Activated CD8-positive, alpha-beta memory T cell treated with anti-CD3 and anti-CD28 coated beads for 24 hours (primary cell): Measurements from ENCODE around the gene C20orf141.

Source experiments
- DNase-seq: peaks from one replicate; pipeline ENCODE4 v3.0.0-alpha.2; 2020

C20orf141 gene

GRCh38 chr20:2814587-2815051, at the start of gene C20orf141:
C20orf141 (plus strand) TSS chr20:2814987; CDS start chr20:2815185, 198 bp downstream.
- DNase-seq: no peak

GRCh38 chr20:2767768-2768631, 46.8 kb upstream of the C20orf141 start:
- DNase-seq: no peak

GRCh38 chr20:2768632-2769015, 46.2 kb upstream of the C20orf141 start:
- no peak for DNase-seq

- DNase-seq: peak; percentile 38
Measured at GRCh38 chr20:2770091-2770490, 44.7 kb upstream of the C20orf141 start.

- peak; percentile 54 for DNase-seq
Measured at GRCh38 chr20:2771631-2772080, 43.1 kb upstream of the C20orf141 start.

- DNase-seq: no peak
Measured at GRCh38 chr20:2773812-2774211, 41.0 kb upstream of the C20orf141 start.

GRCh38 chr20:2775139-2775538, 39.6 kb upstream of the C20orf141 start:
- no peak for DNase-seq

GRCh38 chr20:2778602-2779321, 36.0 kb upstream of the C20orf141 start:
- no peak for DNase-seq

- DNase-seq: peak; percentile 3
Measured at GRCh38 chr20:2780948-2781347, 33.8 kb upstream of the C20orf141 start.

- DNase-seq: no peak
Measured at GRCh38 chr20:2783908-2784566, 30.8 kb upstream of the C20orf141 start.

GRCh38 chr20:2793471-2793870, 21.3 kb upstream of the C20orf141 start:
- DNase-seq: no peak

GRCh38 chr20:2794202-2794748, 20.5 kb upstream of the C20orf141 start:
- no peak for DNase-seq

GRCh38 chr20:2794866-2795447, 19.8 kb upstream of the C20orf141 start:
- no peak for DNase-seq

- no peak for DNase-seq
Measured at GRCh38 chr20:2795451-2795850, 19.3 kb upstream of the C20orf141 start.

- no peak for DNase-seq
Measured at GRCh38 chr20:2796011-2796660, 18.7 kb upstream of the C20orf141 start.

GRCh38 chr20:2797136-2797983, 17.4 kb upstream of the C20orf141 start:
- no peak for DNase-seq

GRCh38 chr20:2798095-2798805, 16.5 kb upstream of the C20orf141 start:
- no peak for DNase-seq

GRCh38 chr20:2798814-2799213, 16.0 kb upstream of the C20orf141 start:
- DNase-seq: no peak

GRCh38 chr20:2799271-2799670, 15.5 kb upstream of the C20orf141 start:
- DNase-seq: no peak
